Neural progenitor cell (in vitro differentiated cells): ENCODE measurements around the gene TMSB15B. TPM values are rescaled to one million over a fixed set of nuclear protein-coding genes. Genes with fewer than 3 reads are reported as not detected.
"Not testable (repeated sequence)": the region's sequence is repeated elsewhere in the genome, so short reads cannot be mapped to it uniquely, and the experiment has no call there.

Source experiments
- DNase-seq: peaks from one replicate; pipeline ENCODE4 v3.0.0-alpha.2; 2016; ENCODE audit warnings: low spot score
- H2AFZ ChIP-seq: fragments of 200-600 bp; sonication (generic); replicated peaks from 2 replicates; pipeline ENCODE4 v1.6.1; 2016; ENCODE audit warnings: antibody characterized with exemption
- H3F3A ChIP-seq: fragments of 200-600 bp; sonication (generic); 2 replicates; pipeline ENCODE4 v1.6.1; 2016; ENCODE audit warnings: antibody characterized with exemption, low read depth
- H3K27ac ChIP-seq: fragments of 200-600 bp; sonication (generic); 2 replicates; pipeline ENCODE4 v1.5.1; 2016; ENCODE audit warnings: mild to moderate bottlenecking
- H3K27me3 ChIP-seq: fragments of 200-600 bp; sonication (generic); 2 replicates; pipeline ENCODE4 v1.6.1; 2016; ENCODE audit warnings: mild to moderate bottlenecking, moderate library complexity
- H3K36me3 ChIP-seq: fragments of 200-600 bp; sonication (generic); 2 replicates; pipeline ENCODE4 v1.5.1; 2016
- H3K4me1 ChIP-seq: fragments of 200-600 bp; sonication (generic); 2 replicates; pipeline ENCODE4 v1.6.1; 2016; ENCODE audit warnings: mixed run types
- H3K4me2 ChIP-seq: fragments of 200-600 bp; sonication (generic); 2 replicates; pipeline ENCODE4 v1.6.1; 2016
- H3K4me3 ChIP-seq: fragments of 200-600 bp; sonication (generic); 2 replicates; pipeline ENCODE4 v1.5.1; 2016
- H3K79me2 ChIP-seq: fragments of 200-600 bp; sonication (generic); 2 replicates; pipeline ENCODE4 v1.6.1; 2016; ENCODE audit warnings: low read depth
- H3K9ac ChIP-seq: fragments of 200-600 bp; sonication (generic); 2 replicates; pipeline ENCODE4 v1.6.1; 2016
- H3K9me3 ChIP-seq: fragments of 200-600 bp; sonication (generic); 2 replicates; pipeline ENCODE4 v1.5.1; 2016; ENCODE audit warnings: low read depth
- H4K20me1 ChIP-seq: fragments of 200-600 bp; sonication (generic); 2 replicates; pipeline ENCODE4 v1.6.1; 2016; ENCODE audit warnings: low read depth
- H3K27ac Mint-ChIP-seq: 3 replicates; pipeline ENCODE4 v1.8.0; 2021; ENCODE audit warnings: mixed read lengths
- H3K27me3 Mint-ChIP-seq: 2 replicates; pipeline ENCODE4 v1.8.0; 2022; ENCODE audit warnings: low read depth, mild to moderate bottlenecking, inconsistent platforms, moderate library complexity, mixed read lengths; ENCODE audit not compliant: insufficient read depth
- H3K36me3 Mint-ChIP-seq: 3 replicates; pipeline ENCODE4 v1.8.0; 2021; ENCODE audit warnings: mixed read lengths
- H3K4me1 Mint-ChIP-seq: 3 replicates; pipeline ENCODE4 v1.8.0; 2021; ENCODE audit warnings: mixed read lengths
- H3K4me3 Mint-ChIP-seq: 3 replicates; pipeline ENCODE4 v1.8.0; 2021; ENCODE audit warnings: mild to moderate bottlenecking, moderate library complexity, mixed read lengths
- H3K9me3 Mint-ChIP-seq: 3 replicates; pipeline ENCODE4 v1.8.0; 2020; ENCODE audit warnings: mixed read lengths
- EZH2 ChIP-seq: fragments of 200-600 bp; sonication (generic); IDR thresholded peaks from 2 replicates; pipeline ENCODE4 v1.6.1; 2017; ENCODE audit warnings: antibody characterized with exemption, mild to moderate bottlenecking, moderate library complexity
- EZH2phosphoT487 ChIP-seq: fragments of 200-600 bp; sonication (generic); IDR thresholded peaks from 2 replicates; pipeline ENCODE4 v1.6.1; 2017; ENCODE audit warnings: antibody characterized with exemption
- total RNA-seq: library from RNA; depleted of rRNA; stranded (reverse); fragments of >200 nt; gene quantifications from 2 replicates; pipeline ENCODE4 v1.2.3, GENCODE V29; 2015; ENCODE audit warnings: low replicate concordance
- TF ChIP-seq, protein P1 (sequence below): fragments of 200-600 bp; sonication (generic); IDR thresholded peaks from 2 replicates; pipeline ENCODE4 v1.5.1; 2017; ENCODE audit warnings: antibody characterized with exemption, mild to moderate bottlenecking

TMSB15B gene
- total RNA-seq, 1 donor from 2014 or later = 47.4 TPM

DNA sequence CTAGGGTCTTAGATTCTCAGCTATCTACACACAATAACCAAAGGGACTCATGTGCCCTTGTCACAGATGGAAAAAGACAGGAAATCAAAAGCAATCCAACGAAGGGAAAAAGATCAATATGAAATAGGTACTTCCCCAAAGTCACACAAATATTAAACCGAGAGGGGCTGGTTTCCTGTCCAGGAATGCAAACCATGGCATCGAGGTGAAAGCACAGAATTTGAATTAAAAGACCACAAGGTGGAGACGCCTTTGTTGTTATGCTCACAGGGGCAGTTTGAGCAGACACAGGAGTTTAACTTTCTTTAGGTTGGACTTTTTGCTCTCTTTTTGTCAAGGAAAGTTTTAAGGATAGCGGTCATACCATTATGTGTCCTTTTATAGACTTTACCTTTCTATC lies 36.8 kb downstream of the TMSB15B start:
- H3K4me2 ChIP-seq = no peak overlapping the region
- H3K27ac ChIP-seq = no peak overlapping the region
- H3K9me3 ChIP-seq = no peaks in the 10 kb centered on the region
- H2AFZ ChIP-seq = no peak overlapping the region
- H3K36me3 ChIP-seq = no peaks in the 10 kb centered on the region
- no peak overlapping the region for H3K27ac Mint-ChIP-seq
- H3K36me3 Mint-ChIP-seq = no peaks in the 10 kb centered on the region
- no peak overlapping the region for H3K4me3 ChIP-seq
- no peak overlapping the region for H3K4me3 Mint-ChIP-seq
- peaks cover 2% of the 10 kb centered on the region for H3K27me3 Mint-ChIP-seq
- no peak for DNase-seq
- H3K9me3 Mint-ChIP-seq = no peaks in the 10 kb centered on the region
- H3K27me3 ChIP-seq = no peaks in the 10 kb centered on the region
- no peaks in the 10 kb centered on the region for H3K4me1 ChIP-seq
- H4K20me1 ChIP-seq = no peaks in the 10 kb centered on the region
- peaks cover 4% of the 10 kb centered on the region for H3K4me1 Mint-ChIP-seq
- no peaks in the 10 kb centered on the region for H3F3A ChIP-seq
- no peak for TF ChIP-seq EZH2
- no peak for TF ChIP-seq EZH2phosphoT487
- TF ChIP-seq, protein P1, sequence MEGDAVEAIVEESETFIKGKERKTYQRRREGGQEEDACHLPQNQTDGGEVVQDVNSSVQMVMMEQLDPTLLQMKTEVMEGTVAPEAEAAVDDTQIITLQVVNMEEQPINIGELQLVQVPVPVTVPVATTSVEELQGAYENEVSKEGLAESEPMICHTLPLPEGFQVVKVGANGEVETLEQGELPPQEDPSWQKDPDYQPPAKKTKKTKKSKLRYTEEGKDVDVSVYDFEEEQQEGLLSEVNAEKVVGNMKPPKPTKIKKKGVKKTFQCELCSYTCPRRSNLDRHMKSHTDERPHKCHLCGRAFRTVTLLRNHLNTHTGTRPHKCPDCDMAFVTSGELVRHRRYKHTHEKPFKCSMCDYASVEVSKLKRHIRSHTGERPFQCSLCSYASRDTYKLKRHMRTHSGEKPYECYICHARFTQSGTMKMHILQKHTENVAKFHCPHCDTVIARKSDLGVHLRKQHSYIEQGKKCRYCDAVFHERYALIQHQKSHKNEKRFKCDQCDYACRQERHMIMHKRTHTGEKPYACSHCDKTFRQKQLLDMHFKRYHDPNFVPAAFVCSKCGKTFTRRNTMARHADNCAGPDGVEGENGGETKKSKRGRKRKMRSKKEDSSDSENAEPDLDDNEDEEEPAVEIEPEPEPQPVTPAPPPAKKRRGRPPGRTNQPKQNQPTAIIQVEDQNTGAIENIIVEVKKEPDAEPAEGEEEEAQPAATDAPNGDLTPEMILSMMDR = no peak
- H3K79me2 ChIP-seq = no peaks in the 10 kb centered on the region
- no peak overlapping the region for H3K9ac ChIP-seq

DNA sequence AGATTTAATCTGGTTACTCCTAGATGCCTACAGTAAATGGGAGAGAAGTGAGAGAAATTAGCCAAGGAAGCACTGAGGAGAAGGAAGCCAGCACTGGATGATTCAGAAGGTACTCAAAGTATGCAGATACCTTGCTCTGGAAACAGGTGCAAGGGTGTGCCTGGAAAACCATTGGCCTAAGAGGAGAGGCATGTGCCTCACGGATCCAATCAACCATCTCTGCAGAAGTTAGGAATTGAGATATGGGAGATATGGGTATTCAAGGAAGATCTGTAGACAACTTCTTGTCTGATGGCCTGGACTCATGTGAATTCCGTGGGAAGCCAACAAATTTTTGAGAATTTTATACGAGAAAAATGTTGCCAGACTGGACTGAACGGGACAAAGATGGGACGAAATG lies 46.4 kb downstream of the TMSB15B start:
- Histone ChIP-seq H3K36me3 (no peaks in the 10 kb centered on the region), H4K20me1 (no peaks in the 10 kb centered on the region), H3K4me2 (no peak overlapping the region), H3K4me3 (no peak overlapping the region), H2AFZ (no peak overlapping the region), H3F3A (no peaks in the 10 kb centered on the region), H3K79me2 (no peaks in the 10 kb centered on the region), H3K9ac (no peak overlapping the region), H3K9me3 (no peaks in the 10 kb centered on the region), H3K4me1 (no peaks in the 10 kb centered on the region), H3K27ac (no peak overlapping the region), H3K27me3 (no peaks in the 10 kb centered on the region)
- H3K36me3 Mint-ChIP-seq = no peaks in the 10 kb centered on the region
- H3K4me1 Mint-ChIP-seq = no peaks in the 10 kb centered on the region
- no peak for DNase-seq
- TF ChIP-seq, protein P1 = no peak
- TF ChIP-seq EZH2phosphoT487 (no peak), EZH2 (no peak)
- peaks cover 4% of the 10 kb centered on the region for H3K27me3 Mint-ChIP-seq
- no peaks in the 10 kb centered on the region for H3K9me3 Mint-ChIP-seq
- H3K27ac Mint-ChIP-seq = no peak overlapping the region
- H3K4me3 Mint-ChIP-seq = no peak overlapping the region

DNA sequence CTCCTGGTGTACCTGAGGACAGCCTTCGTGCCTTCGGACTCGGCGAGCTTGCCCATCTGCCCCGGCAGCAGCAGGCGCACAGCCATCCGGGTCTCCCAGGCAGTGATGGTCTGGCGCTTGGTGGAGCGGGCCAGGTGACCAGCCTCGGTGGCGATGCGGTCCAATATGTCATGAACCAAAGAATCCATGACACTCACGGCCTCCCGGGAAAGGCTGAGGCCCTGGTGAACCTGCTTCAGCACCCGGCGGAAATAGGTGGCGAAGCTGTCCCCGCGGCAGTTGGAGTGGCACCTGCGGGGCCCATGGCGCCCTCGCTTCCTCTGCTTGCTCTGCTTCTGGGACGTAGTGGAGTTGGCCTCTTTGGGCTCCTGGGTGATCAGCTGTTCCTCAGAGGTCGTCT lies 50.7 kb downstream of the TMSB15B start:
- no peak overlapping the region for H3K9ac ChIP-seq
- no peaks in the 10 kb centered on the region for H3K79me2 ChIP-seq
- no peak for TF ChIP-seq EZH2phosphoT487
- TF ChIP-seq EZH2 = no peak
- TF ChIP-seq, protein P1 = no peak
- H3K4me1 Mint-ChIP-seq = no peaks in the 10 kb centered on the region
- no peak overlapping the region for H3K27ac Mint-ChIP-seq
- no peak overlapping the region for H3K4me3 ChIP-seq
- H3K27ac ChIP-seq = no peak overlapping the region
- H3K9me3 ChIP-seq = no peaks in the 10 kb centered on the region
- H4K20me1 ChIP-seq = no peaks in the 10 kb centered on the region
- no peaks in the 10 kb centered on the region for H3K36me3 ChIP-seq
- H3K4me2 ChIP-seq = no peak overlapping the region
- H3K9me3 Mint-ChIP-seq = no peaks in the 10 kb centered on the region
- H3K27me3 ChIP-seq = no peaks in the 10 kb centered on the region
- H3K27me3 Mint-ChIP-seq = peaks cover 2% of the 10 kb centered on the region
- no peak overlapping the region for H3K4me3 Mint-ChIP-seq
- H3K36me3 Mint-ChIP-seq = no peaks in the 10 kb centered on the region
- no peaks in the 10 kb centered on the region for H3K4me1 ChIP-seq
- H3F3A ChIP-seq = no peaks in the 10 kb centered on the region
- H2AFZ ChIP-seq = no peak overlapping the region
- DNase-seq = no peak

DNA sequence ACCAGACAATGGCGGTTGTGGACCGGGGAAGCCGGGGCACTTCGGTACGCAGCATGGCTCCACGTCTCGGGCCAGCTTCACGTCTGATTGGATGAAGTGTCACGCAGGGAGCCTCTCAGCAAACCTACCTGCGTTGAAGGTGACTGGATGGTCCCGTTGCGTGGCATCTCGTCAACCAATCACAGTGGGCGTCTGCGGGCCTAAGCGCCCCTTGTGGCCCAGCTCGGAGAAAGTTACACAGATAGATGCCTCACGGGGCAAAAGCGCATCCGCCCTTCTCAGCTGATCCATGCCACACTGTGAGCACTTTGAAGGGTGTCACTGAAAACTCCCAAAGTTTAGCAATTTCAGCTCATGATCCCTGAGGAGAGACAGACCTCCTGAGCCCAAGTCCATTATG lies 51.2 kb downstream of the TMSB15B start, which contains the start of gene H2BW1:
TSS of gene H2BW1 (minus strand) at position 103 of the 400 bp plus-strand sequence. CDS start 132 bp downstream, outside the sequence.
- H3K9me3 Mint-ChIP-seq = no peaks in the 10 kb centered on the region
- Histone ChIP-seq H2AFZ (no peak within 1 kb of the TSS), H3F3A (no peaks in the 10 kb centered on the region), H3K27me3 (no peaks in the 10 kb centered on the region), H3K27ac (no peak within 1 kb of the TSS), H3K36me3 (no peaks in the 10 kb centered on the region), H3K4me1 (no peaks in the 10 kb centered on the region), H3K9ac (no peak within 1 kb of the TSS), H4K20me1 (no peaks in the 10 kb centered on the region), H3K4me2 (no peak within 1 kb of the TSS), H3K4me3 (no peak within 1 kb of the TSS), H3K9me3 (no peaks in the 10 kb centered on the region), H3K79me2 (no peaks in the 10 kb centered on the region)
- DNase-seq = no peak
- no peaks in the 10 kb centered on the region for H3K4me1 Mint-ChIP-seq
- H3K27me3 Mint-ChIP-seq = peaks cover 2% of the 10 kb centered on the region
- no peak within 1 kb of the TSS for H3K27ac Mint-ChIP-seq
- TF ChIP-seq EZH2phosphoT487 (no peak), EZH2 (no peak)
- TF ChIP-seq, protein P1 = no peak
- H3K36me3 Mint-ChIP-seq = no peaks in the 10 kb centered on the region
- no peak within 1 kb of the TSS for H3K4me3 Mint-ChIP-seq

DNA sequence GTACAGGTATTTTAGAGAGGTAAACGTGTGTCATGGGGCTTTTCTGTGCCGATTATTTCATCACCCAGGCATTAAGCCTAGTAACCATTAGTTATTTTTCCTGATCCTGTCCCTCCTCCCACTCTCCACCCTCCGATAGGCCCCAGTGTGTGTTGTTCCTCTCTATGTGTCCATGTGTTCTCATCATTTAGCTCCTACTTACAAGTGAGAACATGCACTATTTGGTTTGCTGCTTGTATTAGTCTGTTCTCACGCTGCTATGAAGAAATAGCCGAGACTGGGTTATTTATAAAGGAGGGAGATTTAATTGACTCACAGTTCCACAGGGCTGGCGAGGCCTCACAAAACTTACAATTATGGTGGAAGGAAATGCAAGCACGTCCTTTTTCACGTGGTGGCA lies 53.1 kb downstream of the TMSB15B start:
- not testable (repeated sequence) for H3K9me3 Mint-ChIP-seq, H3K27ac ChIP-seq, H3K27me3 Mint-ChIP-seq

More for the DNA sequence above, 53.1 kb downstream of the TMSB15B start:
- not testable (repeated sequence) for H4K20me1 ChIP-seq, H3F3A ChIP-seq, H3K27me3 ChIP-seq, DNase-seq, H3K9me3 ChIP-seq, H2AFZ ChIP-seq, H3K4me1 ChIP-seq, H3K79me2 ChIP-seq, H3K4me2 ChIP-seq, H3K36me3 ChIP-seq, H3K36me3 Mint-ChIP-seq, H3K4me3 ChIP-seq, H3K9ac ChIP-seq, H3K27ac Mint-ChIP-seq, H3K4me3 Mint-ChIP-seq, H3K4me1 Mint-ChIP-seq
